SJCRH30 (cell line): ENCODE measurements around the gene RIPOR2. TPM values are rescaled to one million over a fixed set of nuclear protein-coding genes. Genes with fewer than 3 reads are reported as not detected.

ENCODE experiments used
- DNase-seq, 2 experiments: peaks; one replicate each; pipeline ENCODE4 v3.0.0-alpha.2; 2015 to 2020
- H3K27ac ChIP-seq: fragments of 250-450 bp; sonication (Bioruptor Pico); 2 replicates; pipeline ENCODE4 v1.5.1; 2020; ENCODE audit warnings: mild to moderate bottlenecking, moderate library complexity
- H3K27me3 ChIP-seq: fragments of 250-450 bp; sonication (Bioruptor Pico); 2 replicates; pipeline ENCODE4 v1.5.1; 2020; ENCODE audit warnings: mild to moderate bottlenecking, moderate library complexity
- H3K36me3 ChIP-seq: fragments of 250-450 bp; sonication (Bioruptor Pico); 2 replicates; pipeline ENCODE4 v1.5.1; 2020; ENCODE audit warnings: mild to moderate bottlenecking, moderate library complexity
- H3K4me1 ChIP-seq: fragments of 250-450 bp; sonication (Bioruptor Pico); 2 replicates; pipeline ENCODE4 v1.5.1; 2020; ENCODE audit warnings: mild to moderate bottlenecking, moderate library complexity
- H3K4me3 ChIP-seq: fragments of 250-450 bp; sonication (Bioruptor Pico); 2 replicates; pipeline ENCODE4 v1.5.1; 2020; ENCODE audit warnings: mild to moderate bottlenecking, moderate library complexity
- H3K9me3 ChIP-seq: fragments of 250-450 bp; sonication (Bioruptor Pico); replicated peaks from 2 replicates; pipeline ENCODE4 v1.5.1; 2020; ENCODE audit warnings: mild to moderate bottlenecking, moderate library complexity
- total RNA-seq: library from RNA; depleted of rRNA; stranded (reverse); fragments of >200 nt; shearing (Covaris generic); gene quantifications from 2 replicates; pipeline ENCODE4 v1.2.3, GENCODE V29; 2014

The RIPOR2 gene
- total RNA-seq, 1 experiment from 2014 or later: 3.9 TPM

DNA sequence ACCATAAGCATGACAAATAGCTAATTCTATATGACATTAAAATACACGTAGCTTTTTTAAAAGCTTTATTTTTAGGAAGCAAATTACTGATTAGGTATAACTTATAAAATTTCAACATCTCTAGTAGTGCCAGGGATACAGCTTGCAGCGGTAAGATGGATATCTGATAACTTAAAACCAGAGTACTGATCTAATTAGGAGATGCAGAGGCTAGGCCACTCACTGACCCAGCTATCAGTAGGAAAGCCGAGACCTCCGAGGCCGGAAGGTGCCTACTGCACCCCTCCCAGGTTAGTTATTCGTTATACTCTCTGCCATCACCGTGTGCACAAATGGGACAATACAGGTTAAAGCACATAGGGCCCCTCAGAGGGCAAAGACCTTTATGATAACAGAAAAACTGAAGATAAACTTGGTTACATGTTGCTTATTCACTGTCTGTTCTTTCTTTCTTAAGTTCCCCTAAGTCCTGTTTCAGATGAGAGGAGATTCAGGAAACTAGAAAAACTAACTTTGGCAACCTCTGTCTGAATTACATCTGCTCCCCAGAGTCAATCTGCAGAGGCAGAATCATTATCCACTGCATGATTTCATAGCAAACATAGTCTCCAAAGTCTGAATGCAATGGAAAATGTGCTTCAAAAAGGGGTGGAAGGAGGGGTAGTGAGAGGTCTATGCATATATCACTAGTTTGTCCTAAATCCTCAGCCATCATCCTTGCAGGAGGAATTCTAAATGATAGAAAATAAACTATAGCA is 60.8 kb downstream of the RIPOR2 start:
- H3K4me1 ChIP-seq: no peaks in the 10 kb centered on the region
- H3K4me3 ChIP-seq: no peak overlapping the region
- no peaks in the 10 kb centered on the region for H3K27me3 ChIP-seq
- no peaks in the 10 kb centered on the region for H3K36me3 ChIP-seq
- H3K27ac ChIP-seq: no peak overlapping the region
- DNase-seq: no peak
- no peaks in the 10 kb centered on the region for H3K9me3 ChIP-seq

DNA sequence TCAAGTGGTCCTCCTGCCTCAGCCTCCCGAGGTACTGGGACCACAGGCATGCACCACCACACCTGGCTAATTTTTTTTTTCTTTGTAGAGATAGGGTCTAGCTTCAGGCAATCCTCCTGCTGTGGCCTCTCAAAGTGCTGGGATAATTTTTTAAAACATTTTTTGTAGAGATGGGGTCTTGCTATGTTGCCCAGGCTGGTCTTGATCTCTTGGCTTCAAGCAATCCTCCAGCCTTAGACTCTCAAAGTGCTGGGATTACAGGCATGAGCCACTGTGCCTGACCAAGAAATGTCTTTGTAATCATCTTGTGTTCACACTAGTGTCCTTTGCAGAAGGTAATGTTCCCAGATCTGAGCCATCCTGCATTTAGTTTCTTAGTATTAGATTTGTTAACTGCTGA is 61.6 kb downstream of the RIPOR2 start:
- Histone ChIP-seq H3K36me3 (no peaks in the 10 kb centered on the region), H3K27ac (no peak overlapping the region), H3K4me3 (no peak overlapping the region), H3K9me3 (no peaks in the 10 kb centered on the region), H3K4me1 (no peaks in the 10 kb centered on the region), H3K27me3 (no peaks in the 10 kb centered on the region)
- no peak for DNase-seq

DNA sequence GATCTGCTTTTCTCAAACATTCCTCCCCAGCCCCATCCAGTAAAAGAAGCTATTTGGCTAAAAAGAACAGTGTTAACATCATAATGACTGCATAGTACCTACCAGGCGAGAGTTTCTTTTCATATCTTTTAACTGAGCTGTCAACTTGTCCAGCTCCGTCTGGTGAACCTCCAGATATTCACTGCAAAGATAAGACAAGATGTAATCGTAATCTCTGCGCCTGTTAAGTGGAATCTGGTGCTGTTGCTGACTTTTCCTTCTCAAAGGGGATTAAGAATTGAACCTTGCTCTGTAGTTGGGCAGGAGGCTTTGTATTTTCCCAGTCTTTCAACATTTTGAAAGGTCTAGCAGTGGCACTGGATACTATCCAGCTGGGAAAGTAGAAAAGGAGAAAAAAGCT is 63.0 kb downstream of the RIPOR2 start:
- H3K4me3 ChIP-seq: no peak overlapping the region
- no peaks in the 10 kb centered on the region for H3K9me3 ChIP-seq
- H3K36me3 ChIP-seq: no peaks in the 10 kb centered on the region

DNA sequence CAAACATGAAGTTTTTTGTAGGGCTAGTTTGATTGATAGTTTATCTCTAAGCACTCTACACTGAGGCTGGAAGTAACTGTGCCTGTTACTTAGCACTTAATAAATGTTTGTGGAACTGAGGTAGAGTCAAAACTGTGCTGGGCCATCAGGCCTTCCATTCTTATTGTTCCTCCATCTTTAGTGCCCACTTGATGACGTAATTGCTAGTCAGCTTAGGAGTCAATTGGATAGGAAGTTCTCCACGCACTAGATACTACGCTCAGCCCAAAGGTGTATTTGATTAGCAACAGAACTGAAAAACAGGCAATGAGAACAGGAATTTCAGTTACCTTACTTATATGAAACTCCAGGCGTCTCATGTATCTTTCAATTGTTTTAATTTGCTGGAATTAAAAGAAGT is 67.0 kb downstream of the RIPOR2 start:
- H3K4me3 ChIP-seq: no peak overlapping the region
- H3K4me1 ChIP-seq: no peaks in the 10 kb centered on the region
- H3K27me3 ChIP-seq: no peaks in the 10 kb centered on the region
- DNase-seq: no peak
- no peaks in the 10 kb centered on the region for H3K36me3 ChIP-seq
- H3K9me3 ChIP-seq: no peaks in the 10 kb centered on the region
- H3K27ac ChIP-seq: no peak overlapping the region

More for the DNA sequence above, 63.0 kb downstream of the RIPOR2 start:
- no peaks in the 10 kb centered on the region for H3K4me1 ChIP-seq
- no peak overlapping the region for H3K27ac ChIP-seq
- DNase-seq: no peak
- H3K27me3 ChIP-seq: no peaks in the 10 kb centered on the region

DNA sequence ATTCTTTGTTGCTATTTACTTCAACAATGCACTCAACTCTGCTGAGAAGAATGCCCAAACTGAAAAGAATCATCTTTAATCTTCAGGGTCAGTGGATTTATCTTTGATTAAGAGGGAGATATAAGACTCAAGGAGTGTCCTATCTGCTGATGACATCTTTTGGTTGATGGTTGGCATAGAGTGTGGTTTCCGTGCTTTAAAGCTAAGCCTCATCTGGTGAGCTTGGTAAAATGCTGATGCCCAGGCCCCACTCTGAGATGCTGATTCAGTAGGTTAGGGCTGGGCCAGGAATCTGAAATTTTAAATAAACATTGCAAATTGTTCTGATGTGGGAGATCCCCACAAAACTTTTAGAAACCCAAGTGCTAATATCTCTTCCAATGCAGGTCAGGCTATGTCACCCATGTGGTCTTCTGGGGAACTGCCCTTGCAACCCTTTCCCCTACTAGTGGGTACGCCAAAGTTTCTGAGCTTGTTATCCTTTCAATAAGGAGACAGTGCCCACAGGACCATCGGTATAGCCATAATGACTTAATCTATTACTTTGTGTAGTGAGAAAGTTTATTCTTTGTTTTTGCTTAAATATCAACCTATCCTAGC is 68.6 kb downstream of the RIPOR2 start:
- H3K27me3 ChIP-seq: no peaks in the 10 kb centered on the region
- H3K27ac ChIP-seq: no peak overlapping the region
- no peaks in the 10 kb centered on the region for H3K4me1 ChIP-seq
- H3K4me3 ChIP-seq: no peak overlapping the region
- H3K9me3 ChIP-seq: no peaks in the 10 kb centered on the region
- no peak for DNase-seq
- no peaks in the 10 kb centered on the region for H3K36me3 ChIP-seq

DNA sequence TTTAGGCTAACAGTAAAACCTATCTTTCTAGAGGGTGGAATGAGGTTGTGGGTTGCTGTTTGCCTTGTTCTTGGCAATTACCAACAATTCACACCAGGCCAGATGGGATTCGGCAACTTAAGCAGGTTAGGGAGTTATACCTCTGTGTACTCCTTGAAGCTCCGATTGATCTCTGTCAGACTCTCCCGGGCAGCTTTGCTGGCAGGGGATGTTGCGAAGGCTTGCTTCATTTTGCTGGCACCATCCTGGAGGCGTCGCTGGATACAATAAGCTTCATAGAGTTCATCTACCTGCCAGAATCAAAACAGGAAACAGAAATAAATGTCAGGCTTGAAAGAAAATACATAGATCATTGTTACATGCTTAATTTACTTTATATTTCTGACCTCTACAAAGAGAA is 70.6 kb downstream of the RIPOR2 start:
- Histone ChIP-seq H3K4me1 (no peaks in the 10 kb centered on the region), H3K27me3 (no peaks in the 10 kb centered on the region), H3K27ac (no peak overlapping the region), H3K36me3 (no peaks in the 10 kb centered on the region), H3K9me3 (no peaks in the 10 kb centered on the region), H3K4me3 (no peak overlapping the region)
- DNase-seq: no peak

DNA sequence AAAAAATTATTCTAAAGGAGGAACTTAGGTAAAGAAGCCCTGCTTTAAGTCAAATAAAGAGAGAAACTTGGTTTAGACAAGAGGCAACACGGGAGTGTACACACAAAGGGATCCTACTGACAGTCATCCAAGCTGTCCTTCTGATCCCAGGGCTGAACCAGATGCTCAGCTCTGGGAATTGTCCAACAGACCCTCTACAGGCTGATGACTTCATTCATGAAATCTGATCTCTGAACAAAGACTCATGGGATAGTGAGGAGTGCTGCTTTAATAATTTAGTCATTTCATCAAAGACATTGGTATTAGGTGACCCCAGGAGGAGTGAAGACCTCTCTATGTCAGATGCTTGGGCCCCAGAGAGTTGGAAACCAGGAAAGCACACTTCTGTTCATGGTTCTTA is 71.4 kb downstream of the RIPOR2 start:
- Histone ChIP-seq H3K9me3 (no peaks in the 10 kb centered on the region), H3K4me1 (no peaks in the 10 kb centered on the region), H3K4me3 (no peak overlapping the region), H3K36me3 (no peaks in the 10 kb centered on the region), H3K27ac (no peak overlapping the region), H3K27me3 (no peaks in the 10 kb centered on the region)
- DNase-seq: peak; percentile 13 to 62

DNA sequence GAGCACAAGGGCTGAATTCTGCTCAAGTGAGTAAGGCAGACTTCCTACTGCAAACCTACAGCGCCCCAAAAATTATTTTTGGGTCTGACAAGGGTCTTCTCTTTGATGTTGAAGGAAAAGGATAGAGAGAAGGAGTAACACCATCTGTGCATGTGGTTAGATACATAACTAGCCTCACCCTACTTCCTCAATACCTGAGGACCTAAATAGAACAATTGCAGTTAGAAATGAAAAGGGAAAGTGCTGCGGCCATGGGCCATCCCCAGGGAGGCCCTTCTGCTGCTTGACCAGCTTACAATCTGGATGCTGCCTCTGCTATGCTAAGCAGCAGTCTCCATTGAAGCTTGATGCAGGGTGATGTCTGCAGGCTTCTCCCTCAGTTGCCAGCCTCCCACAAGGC is 73.8 kb downstream of the RIPOR2 start:
- Histone ChIP-seq H3K27ac (no peak overlapping the region), H3K9me3 (no peaks in the 10 kb centered on the region), H3K4me3 (no peak overlapping the region), H3K4me1 (no peaks in the 10 kb centered on the region), H3K27me3 (no peaks in the 10 kb centered on the region), H3K36me3 (no peaks in the 10 kb centered on the region)
- DNase-seq: no peak

DNA sequence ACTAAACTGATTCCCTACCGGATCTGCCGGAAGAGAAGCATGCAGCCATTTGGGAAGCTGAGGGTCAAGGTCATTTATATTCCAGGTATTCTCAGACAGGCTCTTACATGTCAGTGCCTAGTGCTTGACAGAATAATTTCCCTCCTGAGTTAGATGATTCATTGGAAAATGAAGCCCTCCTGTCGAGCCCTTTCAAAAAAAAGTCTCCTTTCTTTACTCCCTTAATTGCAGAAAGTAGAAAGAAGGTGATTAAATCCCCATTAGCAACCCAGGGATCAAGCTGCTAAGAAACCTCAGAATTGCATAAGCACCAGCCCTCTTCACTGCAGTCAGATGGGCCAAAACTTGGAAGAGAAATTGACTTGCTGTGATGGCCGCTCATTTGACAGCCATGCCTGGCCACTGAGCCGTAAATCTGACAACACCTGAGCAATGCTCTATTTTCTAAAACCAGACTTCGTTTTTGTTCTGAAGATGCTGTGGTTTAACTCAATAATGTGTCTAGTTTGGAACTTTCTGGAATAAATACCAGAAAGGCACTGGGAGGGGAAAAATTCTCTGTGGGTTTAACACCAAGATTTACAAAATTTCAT is 76.1 kb downstream of the RIPOR2 start:
- no peak for DNase-seq
- no peak overlapping the region for H3K27ac ChIP-seq
- H3K4me1 ChIP-seq: 0 out of 2 replicates have a peak, but pooled peaks cover 4% of the 10 kb centered on the region
- H3K9me3 ChIP-seq: no peaks in the 10 kb centered on the region
- no peak overlapping the region for H3K4me3 ChIP-seq
- no peaks in the 10 kb centered on the region for H3K27me3 ChIP-seq
- no peaks in the 10 kb centered on the region for H3K36me3 ChIP-seq

DNA sequence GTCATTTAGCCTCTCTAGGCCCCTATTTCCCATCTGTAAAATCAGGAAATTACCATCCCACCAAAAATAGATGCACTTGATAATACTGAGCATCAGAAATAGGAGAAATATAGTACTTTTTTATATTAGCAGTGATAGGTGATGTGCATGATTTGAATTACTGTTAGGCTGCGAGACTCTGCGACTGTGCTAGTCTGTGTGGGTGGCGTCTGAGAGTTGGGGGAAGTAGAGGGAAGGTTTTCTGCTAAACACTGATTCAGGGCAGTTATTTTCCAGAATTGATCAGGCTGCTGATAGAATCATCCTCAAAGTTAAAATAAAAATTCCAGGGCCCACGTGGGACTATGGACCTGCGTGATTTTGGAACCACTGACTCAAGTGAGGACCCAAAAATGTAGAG is 76.6 kb downstream of the RIPOR2 start:
- Histone ChIP-seq H3K27me3 (no peaks in the 10 kb centered on the region), H3K27ac (no peak overlapping the region), H3K9me3 (no peaks in the 10 kb centered on the region), H3K4me3 (no peak overlapping the region), H3K4me1 (0 out of 2 replicates have a peak, but pooled peaks cover 4% of the 10 kb centered on the region), H3K36me3 (no peaks in the 10 kb centered on the region)
- DNase-seq: no peak

DNA sequence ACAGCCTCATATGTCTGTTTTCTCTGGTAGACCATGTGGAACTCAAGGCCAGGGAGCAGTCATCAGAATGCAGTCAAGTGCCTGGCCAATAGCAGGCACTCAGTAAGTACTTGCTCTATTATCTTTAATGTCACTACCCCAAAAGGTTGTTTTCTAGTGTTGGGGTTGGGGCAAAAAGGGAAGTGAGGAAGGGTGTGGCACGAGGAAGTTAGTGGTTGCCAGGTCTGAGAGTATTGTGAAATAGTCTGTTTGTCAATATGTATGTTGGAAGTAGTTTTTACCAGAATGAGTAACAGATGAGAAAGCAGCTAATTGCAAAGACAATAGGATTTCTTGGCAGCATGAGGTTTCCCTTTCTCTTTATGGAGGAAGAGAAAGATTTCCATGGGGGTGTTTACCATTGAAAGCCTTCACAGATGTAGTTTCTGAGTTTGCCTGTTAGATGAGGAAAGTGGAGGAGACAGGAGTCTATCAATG is 77.5 kb downstream of the RIPOR2 start:
- Histone ChIP-seq H3K4me3 (no peak overlapping the region), H3K27me3 (no peaks in the 10 kb centered on the region), H3K9me3 (no peaks in the 10 kb centered on the region), H3K4me1 (0 out of 2 replicates have a peak, but pooled peaks cover 4% of the 10 kb centered on the region), H3K27ac (no peak overlapping the region), H3K36me3 (no peaks in the 10 kb centered on the region)
- DNase-seq: no peak

DNA sequence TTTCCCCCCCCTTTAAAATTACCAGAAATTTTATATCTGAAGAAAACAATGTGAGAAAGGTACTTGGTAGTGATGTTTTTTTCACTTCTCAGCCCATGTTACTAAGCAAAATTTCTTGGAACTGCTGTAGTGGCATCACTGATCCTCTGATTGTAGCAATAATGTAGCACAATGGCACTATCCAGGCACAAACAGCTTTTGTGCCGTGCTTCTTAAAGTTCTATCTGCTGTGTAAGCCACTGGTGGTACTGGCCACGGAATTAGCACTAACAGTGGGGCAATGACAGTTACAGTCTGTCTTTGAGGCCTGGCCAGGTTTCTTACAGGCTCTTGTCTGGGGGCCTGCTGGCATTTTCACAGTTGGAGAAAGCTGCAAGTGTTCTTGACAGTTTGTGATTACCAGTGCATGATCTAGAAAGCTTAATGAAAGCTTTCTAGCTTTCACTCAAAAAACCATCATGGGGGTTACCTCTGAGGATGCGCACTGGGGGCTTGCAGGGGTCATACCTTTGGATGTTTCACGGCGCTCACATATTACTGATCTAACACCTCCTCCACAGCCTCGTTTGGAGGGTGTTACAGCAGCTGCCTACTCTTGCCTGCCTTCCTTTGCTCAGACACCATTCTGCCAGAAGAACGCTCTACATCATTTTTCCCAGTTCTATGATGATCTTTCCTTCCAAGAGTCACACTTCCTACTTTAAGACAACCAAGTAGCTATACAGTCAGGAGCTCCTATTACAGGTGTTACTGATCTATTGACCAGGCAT is 78.7 kb downstream of the RIPOR2 start:
- Histone ChIP-seq H3K36me3 (no peaks in the 10 kb centered on the region), H3K9me3 (no peaks in the 10 kb centered on the region), H3K4me3 (no peak overlapping the region), H3K27ac (no peak overlapping the region), H3K4me1 (0 out of 2 replicates have a peak, but pooled peaks cover 4% of the 10 kb centered on the region), H3K27me3 (no peaks in the 10 kb centered on the region)
- no peak for DNase-seq

DNA sequence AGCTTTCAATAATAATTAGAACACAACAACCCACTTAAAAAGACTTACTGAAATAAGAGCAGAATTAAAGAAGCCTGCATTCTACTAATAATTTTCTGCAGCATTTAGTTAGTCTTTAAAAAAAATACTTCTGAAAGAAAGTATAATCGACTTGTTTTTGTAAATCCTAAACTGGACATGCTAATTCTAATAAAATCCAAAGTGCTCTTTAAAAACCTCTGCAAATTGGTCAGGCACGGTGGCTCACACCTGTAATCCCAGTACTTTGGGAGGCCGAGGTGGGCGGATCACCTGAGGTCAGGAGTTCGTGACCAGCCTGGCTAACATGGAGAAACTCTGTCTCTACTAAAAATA is 79.5 kb downstream of the RIPOR2 start:
- no peaks in the 10 kb centered on the region for H3K27me3 ChIP-seq
- DNase-seq: no peak
- H3K4me3 ChIP-seq: no peak overlapping the region
- no peaks in the 10 kb centered on the region for H3K36me3 ChIP-seq
- 0 out of 2 replicates have a peak, but pooled peaks cover 4% of the 10 kb centered on the region for H3K4me1 ChIP-seq
- H3K9me3 ChIP-seq: no peaks in the 10 kb centered on the region
- no peak overlapping the region for H3K27ac ChIP-seq

DNA sequence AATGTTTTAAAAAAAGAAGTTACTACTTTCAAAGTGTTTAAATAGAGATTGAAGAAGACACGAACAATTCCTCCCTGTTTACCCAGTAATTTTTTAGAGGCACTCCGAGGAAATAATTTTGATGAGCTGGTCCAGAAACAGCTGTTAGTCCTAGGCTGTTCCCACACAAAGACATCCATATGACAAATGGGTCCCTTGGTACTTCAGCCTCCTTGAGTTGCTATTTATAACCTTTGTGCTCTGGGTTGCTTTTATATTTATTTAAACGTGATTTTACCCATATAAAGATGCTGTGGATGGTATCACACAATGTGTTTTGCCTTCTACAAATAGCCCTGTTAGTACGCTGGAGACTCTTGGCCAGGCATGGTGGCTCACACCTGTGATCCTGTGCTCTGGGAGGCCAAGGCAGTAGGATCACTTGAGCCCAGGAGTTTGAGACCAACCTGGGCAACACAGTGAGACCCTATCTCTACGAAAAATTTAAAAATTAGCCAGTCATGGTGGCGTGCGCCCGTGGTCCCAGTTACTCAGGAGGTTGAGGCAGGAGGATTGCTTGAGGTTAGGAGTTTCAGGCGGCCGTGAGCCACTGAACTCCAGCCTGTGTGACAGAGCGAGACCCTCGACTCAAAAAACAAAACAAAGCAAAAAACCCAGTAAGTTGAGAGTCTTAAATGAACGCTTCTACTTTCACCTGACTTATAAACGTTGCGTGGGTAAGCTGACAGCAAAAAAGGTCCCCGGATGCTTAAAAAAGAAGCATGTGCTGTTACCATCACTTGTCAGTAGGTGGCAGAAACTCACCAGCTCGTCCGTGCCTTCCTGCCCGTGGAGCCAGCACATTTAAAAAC is 80.1 kb downstream of the RIPOR2 start:
- H3K27ac ChIP-seq: peak overlapping the region; percentile 22; the same call in 1 of the 2 replicates
- no peaks in the 10 kb centered on the region for H3K27me3 ChIP-seq
- no peaks in the 10 kb centered on the region for H3K36me3 ChIP-seq
- no peak overlapping the region for H3K4me3 ChIP-seq
- H3K4me1 ChIP-seq: 0 out of 2 replicates have a peak, but pooled peaks cover 4% of the 10 kb centered on the region
- peak; percentile 29 to 74 for DNase-seq
- no peaks in the 10 kb centered on the region for H3K9me3 ChIP-seq
